GM19463 (cell line): ENCODE data around the gene LHFPL3.
"Not testable (repeated sequence)": the region's sequence is repeated elsewhere in the genome, so short reads cannot be mapped to it uniquely, and the experiment has no call there.

Source experiments
- ATAC-seq: cut with Tn5 transposase; IDR thresholded peaks from one replicate; pipeline ENCODE4 v1.9.1; 2021; ENCODE audit warnings: mild to moderate bottlenecking, moderate library complexity; ENCODE audit not compliant: unreplicated experiment

Gene LHFPL3

DNA sequence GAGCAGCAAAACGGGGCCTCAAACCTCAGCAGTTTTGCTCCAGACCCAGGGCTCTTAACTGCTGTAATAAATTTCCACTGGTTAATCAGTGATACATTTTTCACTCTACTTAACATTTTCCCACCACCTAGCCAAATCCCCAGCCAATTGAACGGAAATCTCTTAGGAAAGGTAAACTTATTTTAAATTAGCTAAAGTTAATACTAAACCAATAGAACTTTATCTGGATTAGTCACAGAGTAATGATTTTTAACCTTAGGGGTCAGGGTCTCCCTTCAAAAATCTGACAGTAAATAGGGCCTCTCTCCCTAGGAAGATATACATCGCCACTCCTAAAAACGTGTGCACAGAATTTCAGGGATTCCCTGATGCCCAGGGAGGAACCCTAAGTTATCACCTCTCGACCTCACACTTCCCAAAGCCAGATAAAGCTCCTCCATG lies 598.2 kb downstream of the LHFPL3 start:
- ATAC-seq: no peak

DNA sequence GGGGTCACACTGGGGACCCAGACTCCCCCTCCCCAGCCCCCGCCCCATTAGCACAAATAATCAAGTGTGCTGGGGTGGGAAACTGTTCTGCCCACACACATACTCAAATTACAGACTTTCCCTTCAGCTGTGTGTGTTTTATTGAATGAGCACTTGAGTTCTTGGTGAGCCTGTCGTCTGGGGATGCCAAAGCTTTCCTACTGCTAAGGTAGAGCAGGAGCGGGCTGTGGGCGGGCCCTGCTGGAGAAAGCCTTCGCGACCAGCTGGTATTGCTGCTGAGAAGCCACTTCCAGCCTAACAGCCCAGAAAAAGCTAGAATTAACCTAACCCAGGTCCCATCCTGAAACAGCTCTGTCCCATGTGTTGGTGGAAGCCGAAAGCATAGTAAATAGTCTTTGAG lies 598.7 kb downstream of the LHFPL3 start:
- no peak for ATAC-seq

DNA sequence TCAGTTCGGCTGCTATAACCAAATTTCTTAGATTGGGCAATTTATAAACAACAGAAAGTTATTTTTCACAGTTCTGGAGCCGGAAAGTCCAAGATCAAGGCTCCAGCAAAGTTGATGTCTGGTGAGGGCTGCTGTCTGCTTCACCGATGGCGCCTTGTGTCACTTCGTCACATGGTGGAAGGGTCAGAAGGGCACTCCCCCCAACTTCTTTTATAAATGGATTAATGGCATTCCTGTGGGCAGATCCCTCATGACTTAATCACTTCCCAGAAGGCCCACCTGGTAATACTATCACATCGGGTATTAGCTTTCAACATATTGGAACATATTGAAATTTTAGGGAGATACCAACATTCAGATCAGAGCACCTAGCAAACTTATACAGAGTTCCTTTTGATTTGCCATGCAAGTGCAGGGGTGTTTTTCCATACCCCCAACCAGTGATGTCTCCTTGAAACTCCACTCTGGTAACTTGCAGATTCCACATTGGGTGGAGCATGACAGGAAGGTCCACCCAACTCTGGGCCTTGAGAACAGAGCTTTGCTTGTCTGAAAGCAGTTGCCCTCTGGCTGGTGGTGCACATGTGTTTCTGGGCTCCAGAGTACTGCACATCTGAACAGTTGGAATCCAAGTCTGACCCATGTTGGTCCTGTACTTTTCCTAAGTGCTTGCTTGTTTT lies 600.5 kb downstream of the LHFPL3 start:
- no peak for ATAC-seq

- ATAC-seq: no peak
Observed at GRCh38 chr7:104929921-104930320, 601.5 kb downstream of the LHFPL3 start.

GRCh38 chr7:104931181-104931781 lies 602.9 kb downstream of the LHFPL3 start:
- no peak for ATAC-seq

DNA sequence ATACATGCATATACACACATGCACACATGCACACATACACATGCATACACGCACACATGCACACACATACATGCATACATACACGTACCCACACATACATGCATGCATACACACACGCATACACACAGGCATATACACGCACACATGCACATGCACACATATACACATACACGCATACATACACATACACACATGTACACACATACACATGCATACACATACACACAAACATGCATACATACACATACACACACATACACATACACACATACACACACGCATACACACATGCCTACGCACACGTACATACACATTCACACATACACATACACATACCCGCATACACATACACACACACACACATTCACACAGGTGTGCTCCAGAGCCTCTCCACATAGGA lies 604.6 kb downstream of the LHFPL3 start:
- ATAC-seq: no peak

DNA sequence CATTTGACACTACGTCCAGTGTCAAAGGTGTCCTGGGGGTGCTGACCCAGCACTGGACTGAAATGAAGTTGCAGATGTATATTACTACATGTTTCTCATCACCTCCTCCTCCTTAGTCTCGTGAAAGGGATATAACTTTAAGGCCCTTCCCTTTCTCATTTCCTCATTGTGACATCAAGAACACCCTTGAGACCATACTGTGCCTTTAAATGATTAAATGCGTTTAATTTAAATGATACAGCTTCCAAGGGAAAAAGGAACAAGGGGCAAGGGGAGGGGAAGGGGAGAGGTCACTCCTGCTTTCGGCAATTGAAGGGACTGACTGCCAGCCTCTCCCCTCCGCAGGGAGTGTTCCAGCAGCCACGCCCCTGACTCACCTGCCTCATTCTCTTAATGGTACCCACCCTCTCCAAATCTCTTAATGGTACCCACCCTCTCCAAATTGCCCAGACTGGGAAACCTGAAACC lies 605.2 kb downstream of the LHFPL3 start:
- no peak for ATAC-seq

- ATAC-seq: no peak
Observed at GRCh38 chr7:104934665-104935064, 606.3 kb downstream of the LHFPL3 start.

GRCh38 chr7:104935276-104935675 lies 606.9 kb downstream of the LHFPL3 start:
- ATAC-seq: no peak

GRCh38 chr7:104936546-104936945 lies 608.1 kb downstream of the LHFPL3 start:
- no peak for ATAC-seq

DNA sequence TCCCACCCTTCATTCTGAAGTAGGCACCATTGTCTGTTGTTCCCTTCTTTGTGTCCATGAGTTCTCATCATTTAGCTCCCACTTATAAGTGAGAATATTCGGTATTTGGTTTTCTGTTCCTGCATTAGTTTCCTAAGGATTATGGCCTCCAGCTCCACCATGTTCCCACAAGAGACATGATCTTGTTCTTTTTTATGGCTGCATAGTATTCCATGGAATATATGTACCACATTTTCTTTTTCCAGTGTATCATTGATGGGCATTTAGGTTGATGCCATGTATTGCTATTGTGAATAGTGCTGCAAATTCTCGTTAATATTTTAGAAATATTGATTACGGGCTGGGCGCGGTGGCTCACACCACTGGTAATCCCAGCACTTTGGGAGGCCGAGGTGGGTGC lies 609.1 kb downstream of the LHFPL3 start:
- not testable (repeated sequence) for ATAC-seq

DNA sequence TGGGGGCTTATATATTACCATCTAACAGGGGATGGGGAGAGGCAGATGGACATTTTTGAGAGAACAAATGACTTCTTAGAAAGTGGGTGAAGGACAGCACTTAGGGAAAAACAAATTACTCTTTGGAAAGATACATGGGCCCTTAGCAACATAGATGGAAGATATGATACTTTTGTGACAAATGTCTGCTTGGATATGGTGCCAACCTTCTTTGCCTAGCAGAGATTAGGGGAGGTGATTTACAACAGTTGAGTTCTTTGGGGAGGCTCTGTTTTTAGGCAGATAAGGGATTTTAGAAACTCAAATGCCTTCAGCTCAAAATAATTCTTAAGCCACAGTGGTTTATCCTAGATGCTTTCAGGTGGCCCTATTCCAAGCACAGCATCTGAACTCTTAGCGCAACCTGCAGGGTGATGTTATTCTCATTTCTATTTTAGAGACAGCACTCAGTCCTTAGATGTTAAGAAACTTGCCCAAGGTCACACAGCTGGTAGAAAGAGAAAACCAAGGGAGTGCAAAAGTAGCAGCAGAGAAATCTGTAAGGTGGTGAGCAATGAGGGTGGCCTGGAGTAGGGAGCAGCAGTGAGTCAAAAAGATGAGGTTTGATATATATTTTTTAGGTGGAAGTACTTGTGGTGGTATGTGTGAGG lies 610.5 kb downstream of the LHFPL3 start:
- no peak for ATAC-seq

DNA sequence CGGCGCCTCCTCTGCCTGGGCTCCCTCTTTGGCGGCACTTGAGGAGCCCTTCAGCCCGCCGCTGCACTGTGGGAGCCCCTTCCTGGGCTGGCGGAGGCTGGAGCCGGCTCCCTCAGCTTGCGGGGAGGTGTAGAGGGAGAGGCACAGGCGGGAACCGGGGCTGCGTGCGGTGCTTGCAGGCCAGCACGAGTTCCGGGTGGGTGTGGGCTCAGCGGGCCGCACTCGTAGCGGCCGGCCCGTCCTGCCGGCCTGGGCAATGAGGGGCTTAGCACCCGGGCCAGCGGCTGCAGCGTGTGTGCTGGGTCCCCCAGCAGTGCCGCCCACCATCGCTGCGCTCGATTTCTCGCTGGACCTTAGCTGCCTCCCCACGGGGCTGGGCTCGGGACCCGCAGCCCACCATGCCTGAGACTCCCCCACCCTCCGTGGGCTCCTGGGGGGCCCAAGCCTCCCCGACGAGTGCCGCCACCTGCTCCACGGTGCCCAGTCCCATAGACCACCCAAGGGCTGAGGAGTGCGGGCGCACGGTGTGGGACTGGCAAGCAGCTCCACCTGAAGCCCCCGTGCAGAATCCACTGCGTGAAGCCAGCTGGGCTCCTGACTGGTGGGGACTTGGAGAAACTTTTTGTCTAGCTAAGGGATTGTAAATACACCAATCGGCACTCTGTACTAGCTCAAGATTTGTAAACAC lies 611.8 kb downstream of the LHFPL3 start:
- ATAC-seq: no peak

- ATAC-seq: peak; percentile 44
Observed at GRCh38 chr7:104943502-104944343, 615.3 kb downstream of the LHFPL3 start.

DNA sequence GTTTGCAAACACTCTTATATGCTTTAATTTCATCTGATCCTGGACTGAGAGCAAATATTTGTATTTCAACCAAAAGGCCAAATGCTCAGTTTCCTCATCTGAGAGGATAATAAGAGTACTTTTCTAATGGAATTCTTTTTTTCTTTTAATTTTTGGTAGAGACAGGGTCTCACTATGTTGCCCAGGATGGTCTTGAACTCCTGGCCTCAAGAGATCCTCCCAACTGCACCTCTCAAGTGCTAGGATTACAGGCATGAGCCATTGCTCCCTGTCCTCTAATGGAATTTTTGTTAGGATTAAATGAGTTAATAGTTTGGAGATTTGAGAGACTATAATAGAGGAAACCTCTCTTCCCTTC lies 617.2 kb downstream of the LHFPL3 start:
- ATAC-seq: no peak

DNA sequence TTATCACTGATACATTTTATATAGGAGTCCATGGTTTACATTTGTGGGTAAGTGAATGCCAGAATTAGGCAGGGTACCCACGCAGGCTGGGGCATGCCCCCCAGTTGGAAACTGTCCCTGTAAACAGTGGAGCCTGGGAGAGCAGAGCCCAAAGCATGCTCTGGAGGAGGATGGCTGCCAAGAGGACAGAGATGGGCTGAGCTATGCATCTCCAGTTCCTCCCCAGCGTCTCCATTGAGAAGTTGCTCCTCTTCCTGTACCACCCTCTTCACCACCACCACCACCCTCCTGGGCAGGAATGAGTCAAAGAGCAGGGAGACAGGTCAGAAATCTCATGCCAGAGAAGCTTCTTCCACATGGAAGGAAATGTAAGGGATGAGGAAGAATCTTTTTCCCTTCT lies 617.9 kb downstream of the LHFPL3 start:
- ATAC-seq: no peak

GRCh38 chr7:104950006-104950405 lies 621.6 kb downstream of the LHFPL3 start:
- ATAC-seq: no peak

GRCh38 chr7:104950754-104951153 lies 622.4 kb downstream of the LHFPL3 start:
- ATAC-seq: no peak

DNA sequence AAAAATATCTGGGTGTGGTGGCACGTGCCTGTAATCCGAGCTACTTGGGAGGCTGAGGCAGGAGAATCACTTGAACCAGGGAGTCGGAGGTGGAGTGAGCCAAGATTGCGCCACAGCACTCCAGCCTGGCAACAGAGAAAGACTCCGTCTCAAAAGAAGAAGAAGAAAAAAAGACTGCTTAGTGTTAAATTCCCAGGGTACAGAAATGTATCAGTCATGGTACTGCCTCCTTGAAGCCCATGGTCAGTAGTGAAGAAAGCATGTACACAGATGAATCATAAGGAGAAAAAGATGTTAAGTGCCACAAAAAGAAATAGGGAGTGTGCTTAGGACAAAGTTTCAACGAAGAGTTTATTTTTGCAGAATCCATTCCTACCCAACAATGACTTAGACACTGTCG lies 623.1 kb downstream of the LHFPL3 start:
- ATAC-seq: no peak

DNA sequence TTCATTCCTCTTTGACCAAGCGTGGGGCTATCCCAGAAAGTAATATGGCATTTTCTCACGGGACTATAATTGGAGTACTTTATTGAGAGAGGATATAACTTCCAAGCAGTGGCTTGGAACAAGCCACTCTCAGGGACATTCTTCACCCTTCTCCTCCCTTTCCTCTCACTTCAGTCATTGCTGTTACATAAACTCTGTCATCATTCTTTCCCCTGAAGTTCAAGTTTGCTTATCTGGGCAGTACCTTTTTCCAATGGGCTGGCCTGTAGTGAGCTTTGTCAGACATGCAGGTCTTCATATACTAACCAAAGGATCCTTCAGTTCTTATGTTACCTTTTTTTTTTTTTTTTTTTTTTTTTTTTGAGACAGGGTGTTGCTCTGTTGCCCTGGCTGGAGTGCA lies 626.9 kb downstream of the LHFPL3 start:
- ATAC-seq: no peak
